Measurements from ENCODE around the gene MXI1. TPM values are rescaled to one million over a fixed set of nuclear protein-coding genes. Genes with fewer than 3 reads are reported as not detected.
"Not testable (repeated sequence)": the region's sequence is repeated elsewhere in the genome, so short reads cannot be mapped to it uniquely, and the experiment has no call there.

The MXI1 gene
- total and polyA plus RNA-seq, 12 donors: 21.4 to 69.8 (median 38.6) TPM

DNA sequence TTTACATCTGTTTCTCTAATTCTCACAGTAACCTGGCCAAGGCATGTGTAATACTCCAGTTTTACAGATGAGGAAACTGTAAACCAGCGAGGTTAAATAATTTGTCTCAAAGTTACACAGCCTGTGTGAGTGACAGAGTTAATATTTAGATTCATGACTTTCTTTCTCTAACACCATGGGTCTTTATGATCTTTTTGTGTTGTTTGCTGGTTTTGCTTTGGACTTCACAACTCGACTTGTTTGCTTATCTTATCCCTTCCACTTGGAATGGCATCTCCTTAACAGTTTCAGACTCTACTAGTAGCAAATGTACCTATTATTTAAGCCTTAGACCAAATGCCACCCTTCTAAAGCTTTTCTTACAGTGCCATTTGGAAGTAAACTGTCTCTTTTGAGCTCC lies 34.4 kb downstream of the MXI1 start:
- Histone ChIP-seq H3K27ac (no peak overlapping the region), H3K36me3 (replicated peaks in 1 of 2) (peaks cover 0 to 4% of the 10 kb centered on the region in 2 donors), H3K9me3 (replicated peaks in 1 of 3) (no peaks in the 10 kb centered on the region), H3K27me3 (no peaks in the 10 kb centered on the region), H3K4me1 (replicated peaks in 1 of 2) (peaks cover 18 to 19% of the 10 kb centered on the region in 2 donors), H3K4me3 (no peak overlapping the region)
- 61 to 89% (median 80%) methylated on average over 2 of the region's 2 CpGs for WGBS, 4 donors
- DNase-seq: no peak
- TF ChIP-seq POLR2A (IDR thresholded peaks at IDR 0.05): no peak
- no peak for TF ChIP-seq CTCF (IDR thresholded peaks at IDR 0.05)
- intact Hi-C loops (cut with DNase I): no loop called here

DNA sequence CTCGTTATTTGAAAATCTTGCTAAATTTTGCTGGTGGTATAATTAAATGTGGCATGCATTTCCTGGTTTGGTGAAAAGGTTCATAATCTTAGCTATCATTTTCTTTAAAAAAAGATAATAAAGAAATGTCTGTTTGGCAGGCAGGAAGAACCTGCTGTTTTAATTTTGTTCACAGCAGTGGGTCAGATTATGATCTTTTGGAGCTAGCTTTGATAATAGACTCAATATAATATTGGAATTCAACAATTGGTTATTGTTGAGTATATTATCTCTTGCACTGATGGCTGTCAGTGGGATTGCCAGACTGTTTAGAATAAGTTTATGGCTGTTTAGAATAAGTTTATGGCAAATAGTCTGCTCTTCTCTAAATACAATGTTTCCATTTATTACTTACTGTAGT lies 35.1 kb downstream of the MXI1 start:
- Histone ChIP-seq H3K4me3 (no peak overlapping the region), H3K27ac (no peak overlapping the region), H3K36me3 (replicated peaks in 1 of 2) (peaks cover 0 to 4% of the 10 kb centered on the region in 2 donors), H3K27me3 (no peaks in the 10 kb centered on the region), H3K4me1 (replicated peaks in 1 of 2) (peaks cover 19% of the 10 kb centered on the region in 2 donors), H3K9me3 (replicated peaks in 1 of 3) (no peaks in the 10 kb centered on the region)
- TF ChIP-seq CTCF (IDR thresholded peaks at IDR 0.05) (no peak), POLR2A (IDR thresholded peaks at IDR 0.05) (no peak)
- no peak for DNase-seq
- 86 to 96% (median 90%) methylated on average over 1 of the region's 1 CpG for WGBS, 4 donors
- intact Hi-C loops (cut with DNase I): no loop called here

GRCh38 chr10:110244550-110244949 lies 37.1 kb downstream of the MXI1 start:
- H3K4me1 ChIP-seq (replicated peaks in 1 of 2): peaks cover 19% of the 10 kb centered on the region in 2 donors

GRCh38 chr10:110247833-110248232 lies 40.4 kb downstream of the MXI1 start:
- H3K27me3 ChIP-seq; H3K36me3 ChIP-seq (replicated peaks in 1 of 2); intact Hi-C loops (cut with DNase I); H3K27ac ChIP-seq; H3K9me3 ChIP-seq (replicated peaks in 1 of 3); DNase-seq; H3K4me3 ChIP-seq: not testable (repeated sequence)
- H3K4me1 ChIP-seq (replicated peaks in 1 of 2): peaks cover 2 to 11% of the 10 kb centered on the region in 2 donors
- WGBS, 4 donors: 74 to 97% (median 86%) methylated on average over 4 to 5 of the region's 5 CpGs

More at GRCh38 chr10:110244550-110244949, 37.1 kb downstream of the MXI1 start:
- H3K27ac ChIP-seq: no peak overlapping the region
- no peak for DNase-seq
- no peak for TF ChIP-seq POLR2A (IDR thresholded peaks at IDR 0.05)
- TF ChIP-seq CTCF (IDR thresholded peaks at IDR 0.05): no peak
- H3K36me3 ChIP-seq (replicated peaks in 1 of 2): peaks cover 0 to 4% of the 10 kb centered on the region in 2 donors
- H3K27me3 ChIP-seq: no peaks in the 10 kb centered on the region
- intact Hi-C loops (cut with DNase I): no loop called here
- WGBS, 4 donors: 88 to 93% (median 91%) methylated on average over 3 of the region's 3 CpGs
- no peaks in the 10 kb centered on the region for H3K9me3 ChIP-seq (replicated peaks in 1 of 3)
- H3K4me3 ChIP-seq: no peak overlapping the region

- DNase-seq; H3K36me3 ChIP-seq (replicated peaks in 1 of 2); intact Hi-C loops (cut with DNase I); H3K9me3 ChIP-seq (replicated peaks in 1 of 3); H3K27ac ChIP-seq; H3K27me3 ChIP-seq; H3K4me3 ChIP-seq: not testable (repeated sequence)
- 83 to 100% (median 94%) methylated on average over 1 of the region's 1 CpG for WGBS, 4 donors
- H3K4me1 ChIP-seq (replicated peaks in 1 of 2): peaks cover 0 to 11% of the 10 kb centered on the region in 2 donors
Measured at GRCh38 chr10:110249489-110249888, 42.1 kb downstream of the MXI1 start.

- H3K27ac ChIP-seq; H3K4me1 ChIP-seq (replicated peaks in 1 of 2); DNase-seq; H3K4me3 ChIP-seq; H3K27me3 ChIP-seq; H3K36me3 ChIP-seq (replicated peaks in 1 of 2); H3K9me3 ChIP-seq (replicated peaks in 1 of 3); intact Hi-C loops (cut with DNase I): not testable (repeated sequence)
- WGBS, 4 donors: 39 to 92% (median 90%) methylated on average over 1 of the region's 1 CpG
Measured at GRCh38 chr10:110251392-110251791, 44.0 kb downstream of the MXI1 start.
